Ovary (tissue), 9 donors: Measurements from ENCODE around the gene STEAP1B. TPM values are rescaled to one million over a fixed set of nuclear protein-coding genes. Genes with fewer than 3 reads are reported as not detected.

Source experiments
- DNase-seq, 5 donors: peaks; one replicate each; pipeline ENCODE4 v3.0.0-alpha.2; 2019 to 2020
- H3K27ac ChIP-seq, 2 donors: fragments of 200-600 bp; one replicate each; pipeline versions ENCODE4 v1.5.1 to v1.8.0; 2019 to 2022
- H3K27me3 ChIP-seq: fragments of 200-600 bp; one replicate; pipeline ENCODE4 v1.8.0; 2022
- H3K36me3 ChIP-seq: fragments of 200-600 bp; sonication (generic); one replicate; pipeline ENCODE4 v1.5.1; 2019
- H3K4me1 ChIP-seq: one replicate; pipeline ENCODE4 v1.8.1; 2013; ENCODE audit warnings: mild to moderate bottlenecking, moderate library complexity; ENCODE audit not compliant: insufficient read depth
- H3K4me3 ChIP-seq: fragments of 200-600 bp; sonication (generic); one replicate; pipeline ENCODE4 v1.5.1; 2017
- H3K9me3 ChIP-seq, 2 donors: fragments of 200-600 bp in 1 of 2; sonication (generic) in 1 of 2; one replicate each; pipeline versions ENCODE4 v1.5.1 to v1.8.1; 2013 to 2019; ENCODE audit warnings: mild to moderate bottlenecking in 1 of 2, moderate library complexity in 1 of 2
- EP300 ChIP-seq: sonication (generic); formaldehyde crosslinking; IDR thresholded peaks from one replicate; pipeline ENCODE4 v1.6.1; 2017; ENCODE audit warnings: antibody characterized with exemption
- POLR2A ChIP-seq: fragments of 450-650 bp; IDR thresholded peaks from one replicate; pipeline ENCODE4 v1.6.1; 2017; ENCODE audit warnings: antibody characterized with exemption, mild to moderate bottlenecking, moderate library complexity
- WGBS, 3 donors: extraction: QIAGEN DNeasy Blood & Tissue Kit in 1 of 3; methylation state at CpG; one replicate each; pipeline versions ENCODE4 v1.1.5 to v1.1.7; 2013 to 2017; 5-methylcytosine and 5-hydroxymethylcytosine counted together
- intact Hi-C, 4 donors: fragments of 100-400 bp; cut with DNase I; formaldehyde crosslinking; loops; one replicate each; pipeline versions ENCODE4 v1.11.0 to v1.15.1; 2022 to 2023
- polyA plus RNA-seq, 2 donors: library from polyadenylated mRNA; stranded (reverse); fragments of 200-250 nt in 1 of 2; fragments of 350-450 nt in 1 of 2; fragmentation: Illumina TruSeq in 1 of 2; extraction: RNeasy Lipid Tissue Mini Kit (QIAGEN cat#74804) in 1 of 2; gene quantifications; one replicate each; pipeline ENCODE4 v1.2.3, GENCODE V29; 2013 to 2014
- total RNA-seq, 7 donors: library from RNA; depleted of rRNA in 2 of 7; stranded (reverse); fragments of >200 nt in 2 of 7; fragmentation: NEBNext Ultra II Directional in 3 of 7; extraction: Animal tissue kit (Norgen Biotek cat#: 25700) in 3 of 7; gene quantifications; one replicate each; pipeline versions ENCODE4 v1.1.0 to v1.2.4, GENCODE V29; 2016 to 2023
- TF ChIP-seq, protein P1 (sequence below), 3 donors: fragments of 450-650 bp in 2 of 3; fragments of 200-600 bp in 1 of 3; IDR thresholded peaks; one replicate each; pipeline versions ENCODE4 v1.5.1 to v1.8.0; 2016 to 2022; ENCODE audit warnings: antibody characterized with exemption in 3 of 3, mild to moderate bottlenecking in 1 of 3
- donor health status: DM: no; HTN: no; CAD: no; lungs with moderate emphysema.
- donor health status: DM: no; HTN: no; CAD: no.
- donor health status: Bipolar disorder and iron deficiency.
- donor health status: DM: yes; HTN: yes; CAD: no.
- donor health status: DM: no; HTN: no; CAD: no.
- donor health status: DM: yes; HTN: yes; CAD: no.

Gene STEAP1B
- total and polyA plus RNA-seq, 9 donors, result 0.25 to 0.78 (median 0.37) TPM; not detected in 1

- TF ChIP-seq POLR2A, result no peak
- no peak for TF ChIP-seq EP300
- TF ChIP-seq, protein P1, sequence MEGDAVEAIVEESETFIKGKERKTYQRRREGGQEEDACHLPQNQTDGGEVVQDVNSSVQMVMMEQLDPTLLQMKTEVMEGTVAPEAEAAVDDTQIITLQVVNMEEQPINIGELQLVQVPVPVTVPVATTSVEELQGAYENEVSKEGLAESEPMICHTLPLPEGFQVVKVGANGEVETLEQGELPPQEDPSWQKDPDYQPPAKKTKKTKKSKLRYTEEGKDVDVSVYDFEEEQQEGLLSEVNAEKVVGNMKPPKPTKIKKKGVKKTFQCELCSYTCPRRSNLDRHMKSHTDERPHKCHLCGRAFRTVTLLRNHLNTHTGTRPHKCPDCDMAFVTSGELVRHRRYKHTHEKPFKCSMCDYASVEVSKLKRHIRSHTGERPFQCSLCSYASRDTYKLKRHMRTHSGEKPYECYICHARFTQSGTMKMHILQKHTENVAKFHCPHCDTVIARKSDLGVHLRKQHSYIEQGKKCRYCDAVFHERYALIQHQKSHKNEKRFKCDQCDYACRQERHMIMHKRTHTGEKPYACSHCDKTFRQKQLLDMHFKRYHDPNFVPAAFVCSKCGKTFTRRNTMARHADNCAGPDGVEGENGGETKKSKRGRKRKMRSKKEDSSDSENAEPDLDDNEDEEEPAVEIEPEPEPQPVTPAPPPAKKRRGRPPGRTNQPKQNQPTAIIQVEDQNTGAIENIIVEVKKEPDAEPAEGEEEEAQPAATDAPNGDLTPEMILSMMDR (IDR thresholded peaks at IDR 0.05), result no peak
- no peaks in the 10 kb centered on the region for H3K27me3 ChIP-seq
- H3K9me3 ChIP-seq, result no peaks in the 10 kb centered on the region
- no peak for DNase-seq
- 61 to 73% (median 73%) methylated on average over 5 of the region's 5 CpGs for WGBS, 3 donors
- intact Hi-C loops, result no loop called here
- no peaks in the 10 kb centered on the region for H3K36me3 ChIP-seq
- H3K4me1 ChIP-seq, result no peaks in the 10 kb centered on the region
- H3K27ac ChIP-seq, result no peak overlapping the region
- H3K4me3 ChIP-seq, result no peak overlapping the region
Observed at GRCh38 chr7:22430457-22430856, 69.5 kb downstream of the STEAP1B start.

DNA sequence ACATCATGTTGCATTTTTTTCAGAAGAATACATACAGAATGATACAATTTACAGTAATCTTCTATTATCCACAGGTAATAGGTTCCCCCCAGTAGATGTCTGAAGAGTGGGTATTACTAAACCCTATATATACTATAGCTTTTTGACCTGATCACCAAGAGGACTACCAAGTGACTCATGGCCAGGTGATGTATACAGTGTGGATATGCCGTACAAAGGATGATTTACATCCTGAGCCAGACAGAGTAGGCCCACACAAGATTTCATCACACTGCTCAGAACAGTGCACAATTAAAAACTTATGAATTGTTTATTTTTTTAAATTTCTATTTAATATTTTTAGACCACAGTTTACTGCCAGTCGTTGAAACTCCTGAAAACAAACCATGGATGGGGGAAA lies 70.6 kb downstream of the STEAP1B start:
- no peak for TF ChIP-seq POLR2A
- TF ChIP-seq, protein P1 (IDR thresholded peaks at IDR 0.05), result no peak
- no peak for TF ChIP-seq EP300
- Histone ChIP-seq H3K27me3 (no peaks in the 10 kb centered on the region), H3K9me3 (no peaks in the 10 kb centered on the region), H3K4me3 (no peak overlapping the region), H3K36me3 (no peaks in the 10 kb centered on the region), H3K4me1 (no peaks in the 10 kb centered on the region), H3K27ac (no peak overlapping the region)
- 60 to 69% (median 60%) methylated on average over 2 of the region's 2 CpGs for WGBS, 3 donors
- intact Hi-C loops, result no loop called here
- no peak for DNase-seq

DNA sequence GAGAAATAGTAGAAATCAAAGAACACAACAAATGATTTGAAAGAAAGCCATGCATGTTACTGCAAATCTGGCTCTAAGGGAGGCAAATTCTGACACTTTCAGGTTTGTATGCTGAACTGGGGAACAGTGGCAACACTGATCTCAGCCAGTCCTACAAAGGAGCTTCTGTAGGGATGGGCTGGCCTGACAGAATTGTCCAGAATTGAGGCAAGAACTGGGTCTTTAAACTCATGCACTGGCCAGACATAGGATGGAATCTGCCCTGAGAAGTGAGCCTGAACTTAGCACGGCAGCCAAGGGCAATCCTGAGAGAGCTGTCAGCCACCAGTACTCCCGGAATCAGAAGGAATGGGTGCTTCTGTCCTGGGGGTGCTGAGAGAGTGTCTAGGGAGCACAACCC lies 72.1 kb downstream of the STEAP1B start:
- no peak overlapping the region for H3K27ac ChIP-seq
- no peaks in the 10 kb centered on the region for H3K4me1 ChIP-seq

GRCh38 chr7:22427104-22427503 lies 72.9 kb downstream of the STEAP1B start:
- H3K4me3 ChIP-seq, result no peak overlapping the region
- H3K36me3 ChIP-seq, result no peaks in the 10 kb centered on the region
- TF ChIP-seq EP300 (no peak), POLR2A (no peak)
- TF ChIP-seq, protein P1 (IDR thresholded peaks at IDR 0.05), result no peak
- 76 to 90% (median 81%) methylated on average over 3 of the region's 3 CpGs for WGBS, 3 donors
- H3K27me3 ChIP-seq, result no peaks in the 10 kb centered on the region
- no peaks in the 10 kb centered on the region for H3K9me3 ChIP-seq
- intact Hi-C loops, result no loop called here
- no peak for DNase-seq
- H3K27ac ChIP-seq, result no peak overlapping the region
- no peaks in the 10 kb centered on the region for H3K4me1 ChIP-seq

More for the DNA sequence above, 72.1 kb downstream of the STEAP1B start:
- Histone ChIP-seq H3K4me3 (no peak overlapping the region), H3K9me3 (no peaks in the 10 kb centered on the region), H3K27me3 (no peaks in the 10 kb centered on the region), H3K36me3 (no peaks in the 10 kb centered on the region)
- no peak for DNase-seq
- intact Hi-C loops, result no loop called here
- 86 to 95% (median 89%) methylated on average over 2 of the region's 2 CpGs for WGBS, 3 donors
- TF ChIP-seq EP300 (no peak), POLR2A (no peak)
- TF ChIP-seq, protein P1 (IDR thresholded peaks at IDR 0.05), result no peak
